Stimulated activated CD4-positive, alpha-beta T cell treated with anti-CD3 and anti-CD28 coated beads, Interleukin-15, amount 100 ng/mL, for 1 hour (primary cell): ENCODE data around the gene FBXW8.

Source experiments
- DNase-seq, 2 donors: peaks; one replicate each; pipeline ENCODE4 v3.0.0-alpha.2; 2020; ENCODE audit warnings: low read depth in 1 of 2, low spot score in 1 of 2

The FBXW8 gene

GRCh38 chr12:116924558-116925453 lies 14.1 kb downstream of the FBXW8 start:
- peak in 1 of 2 donors; percentile 13 for DNase-seq

GRCh38 chr12:116926283-116927243 lies 15.8 kb downstream of the FBXW8 start:
- no peak for DNase-seq

GRCh38 chr12:116927244-116927940 lies 16.6 kb downstream of the FBXW8 start:
- no peak for DNase-seq

GRCh38 chr12:116928504-116928903 lies 17.8 kb downstream of the FBXW8 start:
- no peak for DNase-seq

- no peak for DNase-seq
Observed at GRCh38 chr12:116929885-116930284, 19.1 kb downstream of the FBXW8 start.

- no peak for DNase-seq
Observed at GRCh38 chr12:116931665-116932064, 20.9 kb downstream of the FBXW8 start.

GRCh38 chr12:116933091-116933490 lies 22.3 kb downstream of the FBXW8 start:
- DNase-seq = no peak

- DNase-seq = no peak
Observed at GRCh38 chr12:116933512-116934246, 22.9 kb downstream of the FBXW8 start.

GRCh38 chr12:116934908-116935705 lies 24.4 kb downstream of the FBXW8 start:
- DNase-seq = no peak

- no peak for DNase-seq
Observed at GRCh38 chr12:116937640-116938039, 26.9 kb downstream of the FBXW8 start.

GRCh38 chr12:116939734-116940133 lies 29.0 kb downstream of the FBXW8 start:
- DNase-seq = no peak

- DNase-seq = no peak
Observed at GRCh38 chr12:116941188-116941587, 30.4 kb downstream of the FBXW8 start.

- DNase-seq = no peak
Observed at GRCh38 chr12:116943419-116944372, 32.9 kb downstream of the FBXW8 start.

- DNase-seq = no peak
Observed at GRCh38 chr12:116945886-116946550, 35.3 kb downstream of the FBXW8 start.

GRCh38 chr12:116948298-116948697 lies 37.5 kb downstream of the FBXW8 start:
- DNase-seq = no peak

- DNase-seq = no peak
Observed at GRCh38 chr12:116950628-116951325, 40.0 kb downstream of the FBXW8 start.

GRCh38 chr12:116954710-116955381 lies 44.1 kb downstream of the FBXW8 start:
- DNase-seq = no peak
